ENCODE data around the gene PHOSPHO2. TPM values are rescaled to one million over a fixed set of nuclear protein-coding genes. Genes with fewer than 3 reads are reported as not detected.

PHOSPHO2 gene
- total RNA-seq, 1 donor from 2014 or later = 8.5 TPM

DNA sequence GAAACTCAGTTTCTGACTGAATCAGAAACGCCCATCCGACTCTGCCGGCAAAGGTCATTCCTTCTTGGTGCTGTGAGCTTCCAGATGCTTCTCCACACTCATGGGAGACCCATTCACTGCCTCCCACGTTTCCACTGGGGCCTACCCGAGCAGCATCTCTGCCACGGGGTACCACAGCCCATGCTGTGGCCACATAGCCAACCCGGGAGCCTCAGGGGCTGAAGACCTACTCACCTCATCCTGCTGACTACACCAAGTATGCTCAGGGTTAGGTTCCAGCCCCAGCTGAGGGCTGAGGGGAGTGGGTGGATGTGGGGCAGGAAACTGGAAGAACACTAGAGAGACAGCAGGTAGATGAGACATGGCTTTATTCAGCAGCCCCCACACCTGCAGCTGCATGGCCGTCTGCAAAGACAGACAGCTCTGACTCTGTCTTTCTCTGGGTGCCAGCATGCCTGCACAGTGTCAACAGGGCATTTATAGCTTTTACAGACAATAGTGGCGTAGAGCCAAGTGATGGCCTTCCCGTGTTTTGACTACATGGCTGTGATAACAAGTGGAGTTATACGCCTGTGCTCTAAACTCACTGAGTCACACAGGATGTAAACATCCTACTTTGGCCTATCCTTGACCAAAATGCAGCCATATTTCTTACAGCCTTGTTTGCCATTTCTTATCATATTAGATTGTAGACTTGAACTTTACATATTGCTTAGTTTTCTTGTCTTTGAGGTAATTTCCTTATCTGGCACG lies 22.8 kb downstream of the PHOSPHO2 start:
- H3K36me3 Mint-ChIP-seq = no peaks in the 10 kb centered on the region
- no peaks in the 10 kb centered on the region for H3K9me3 Mint-ChIP-seq
- no peak overlapping the region for H3K4me3 Mint-ChIP-seq
- no peaks in the 10 kb centered on the region for H3K27me3 Mint-ChIP-seq
- no peak overlapping the region for H3K27ac Mint-ChIP-seq
- no peak for DNase-seq (ENCODE audit: extremely low spot score, unreplicated experiment)
- peaks cover 19% of the 10 kb centered on the region for H3K4me1 Mint-ChIP-seq (ENCODE audit: unreplicated experiment)
- TF ChIP-seq, protein P1, sequence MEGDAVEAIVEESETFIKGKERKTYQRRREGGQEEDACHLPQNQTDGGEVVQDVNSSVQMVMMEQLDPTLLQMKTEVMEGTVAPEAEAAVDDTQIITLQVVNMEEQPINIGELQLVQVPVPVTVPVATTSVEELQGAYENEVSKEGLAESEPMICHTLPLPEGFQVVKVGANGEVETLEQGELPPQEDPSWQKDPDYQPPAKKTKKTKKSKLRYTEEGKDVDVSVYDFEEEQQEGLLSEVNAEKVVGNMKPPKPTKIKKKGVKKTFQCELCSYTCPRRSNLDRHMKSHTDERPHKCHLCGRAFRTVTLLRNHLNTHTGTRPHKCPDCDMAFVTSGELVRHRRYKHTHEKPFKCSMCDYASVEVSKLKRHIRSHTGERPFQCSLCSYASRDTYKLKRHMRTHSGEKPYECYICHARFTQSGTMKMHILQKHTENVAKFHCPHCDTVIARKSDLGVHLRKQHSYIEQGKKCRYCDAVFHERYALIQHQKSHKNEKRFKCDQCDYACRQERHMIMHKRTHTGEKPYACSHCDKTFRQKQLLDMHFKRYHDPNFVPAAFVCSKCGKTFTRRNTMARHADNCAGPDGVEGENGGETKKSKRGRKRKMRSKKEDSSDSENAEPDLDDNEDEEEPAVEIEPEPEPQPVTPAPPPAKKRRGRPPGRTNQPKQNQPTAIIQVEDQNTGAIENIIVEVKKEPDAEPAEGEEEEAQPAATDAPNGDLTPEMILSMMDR (conservative IDR thresholded peaks at IDR 0.05) = no peak

DNA sequence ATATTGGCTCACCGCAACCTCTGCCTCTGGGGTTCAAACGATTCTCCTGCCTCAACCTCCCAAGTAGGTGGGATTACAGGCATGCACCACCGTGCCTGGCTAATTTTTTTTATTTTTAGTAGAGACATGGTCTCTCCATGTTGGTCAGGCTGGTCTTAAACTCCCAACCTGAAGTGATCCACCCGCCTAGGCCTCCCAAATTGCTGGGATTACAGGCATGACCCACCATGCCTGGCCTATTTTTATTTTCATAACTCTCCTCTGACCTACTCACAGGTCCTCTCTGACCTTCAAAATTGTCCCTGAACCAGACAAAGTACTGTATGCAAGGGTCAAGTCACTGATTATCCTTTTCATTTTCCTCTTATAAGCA lies 23.4 kb downstream of the PHOSPHO2 start:
- H3K36me3 Mint-ChIP-seq = no peaks in the 10 kb centered on the region
- H3K9me3 Mint-ChIP-seq = no peaks in the 10 kb centered on the region
- DNase-seq (ENCODE audit: extremely low spot score, unreplicated experiment) = no peak
- no peaks in the 10 kb centered on the region for H3K27me3 Mint-ChIP-seq
- H3K4me3 Mint-ChIP-seq = no peak overlapping the region
- peaks cover 19% of the 10 kb centered on the region for H3K4me1 Mint-ChIP-seq (ENCODE audit: unreplicated experiment)
- TF ChIP-seq, protein P1 (conservative IDR thresholded peaks at IDR 0.05) = no peak
- no peak overlapping the region for H3K27ac Mint-ChIP-seq

DNA sequence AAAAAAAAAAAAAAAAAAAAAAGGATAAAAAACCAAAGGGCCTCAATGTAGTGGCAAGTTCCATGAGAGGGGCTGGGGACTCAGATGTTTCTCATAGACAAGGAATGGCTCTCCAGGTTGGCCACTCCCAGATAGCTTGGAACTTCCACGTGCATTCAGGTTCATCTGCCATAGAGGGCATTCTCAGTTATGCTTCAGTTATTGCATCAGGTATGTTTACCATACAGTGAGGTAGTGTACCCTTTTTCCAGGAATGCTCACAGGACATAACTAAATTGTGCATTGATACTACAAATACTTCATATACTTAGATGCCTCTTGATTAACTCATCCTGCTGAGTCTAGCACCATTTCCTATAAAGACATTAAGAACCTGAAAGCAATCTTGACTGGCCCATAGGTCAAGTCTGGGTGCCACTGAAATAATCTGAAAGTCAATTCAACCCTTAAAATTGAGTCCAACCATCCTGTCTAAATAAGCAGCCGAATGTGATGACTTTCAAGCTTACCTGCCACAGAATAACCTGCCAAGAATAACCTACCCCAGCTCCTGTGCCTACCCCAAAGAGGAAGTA lies 24.7 kb downstream of the PHOSPHO2 start:
- TF ChIP-seq, protein P1 (conservative IDR thresholded peaks at IDR 0.05) = no peak
- H3K4me3 Mint-ChIP-seq = no peak overlapping the region
- H3K9me3 Mint-ChIP-seq = peaks cover 4% of the 10 kb centered on the region
- peaks cover 19% of the 10 kb centered on the region for H3K4me1 Mint-ChIP-seq (ENCODE audit: unreplicated experiment)
- no peak overlapping the region for H3K27ac Mint-ChIP-seq
- no peaks in the 10 kb centered on the region for H3K36me3 Mint-ChIP-seq
- H3K27me3 Mint-ChIP-seq = no peaks in the 10 kb centered on the region
- DNase-seq (ENCODE audit: extremely low spot score, unreplicated experiment) = no peak

DNA sequence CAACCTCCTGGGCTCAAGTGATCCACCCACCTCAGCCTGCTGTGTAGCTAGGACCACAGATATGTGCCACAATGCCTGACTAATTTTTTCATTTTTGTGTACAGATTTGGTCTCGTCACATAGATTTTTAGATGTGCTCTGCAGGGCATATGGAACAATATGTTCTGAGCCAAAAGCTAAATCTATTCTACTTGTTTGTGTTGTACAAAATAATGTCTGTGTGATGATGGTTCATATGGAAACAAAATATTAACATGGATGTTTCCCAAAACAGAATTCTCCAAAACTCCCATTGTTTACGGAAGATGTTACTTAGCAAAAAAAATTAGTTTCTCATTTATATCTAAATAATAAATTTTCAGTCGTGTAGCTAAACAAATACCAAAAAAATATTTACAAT lies 26.7 kb downstream of the PHOSPHO2 start:
- peaks cover 7% of the 10 kb centered on the region for H3K4me1 Mint-ChIP-seq (ENCODE audit: unreplicated experiment)
- H3K4me3 Mint-ChIP-seq = no peak overlapping the region
- H3K9me3 Mint-ChIP-seq = peaks cover 4% of the 10 kb centered on the region
- H3K27me3 Mint-ChIP-seq = no peaks in the 10 kb centered on the region
- H3K36me3 Mint-ChIP-seq = no peaks in the 10 kb centered on the region
- TF ChIP-seq, protein P1 (conservative IDR thresholded peaks at IDR 0.05) = no peak
- DNase-seq (ENCODE audit: extremely low spot score, unreplicated experiment) = no peak
- H3K27ac Mint-ChIP-seq = no peak overlapping the region

DNA sequence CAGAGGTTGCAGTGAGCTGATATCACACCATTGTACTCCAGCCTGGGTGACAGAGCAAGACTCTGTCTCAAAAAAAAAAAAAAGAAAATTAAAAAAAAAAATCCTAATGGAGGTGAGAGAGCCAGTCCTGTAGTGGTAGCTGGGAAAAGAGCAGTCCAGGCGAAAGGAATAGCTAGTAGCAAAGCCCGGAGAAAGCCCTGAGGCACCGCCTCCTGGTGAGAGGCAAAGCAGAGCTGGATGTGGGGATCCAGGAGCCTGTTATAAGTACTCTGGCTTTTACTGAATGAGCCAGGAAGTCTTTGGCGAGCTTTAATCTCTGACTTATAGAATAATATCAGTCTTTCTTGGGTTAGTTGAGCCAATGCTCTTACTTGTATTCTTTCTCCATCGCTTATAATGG lies 32.8 kb downstream of the PHOSPHO2 start:
- DNase-seq (ENCODE audit: extremely low spot score, unreplicated experiment) = no peak
- Mint-ChIP-seq H3K4me3 (no peak overlapping the region), H3K36me3 (no peaks in the 10 kb centered on the region), H3K9me3 (peaks cover 4% of the 10 kb centered on the region), H3K4me1 (ENCODE audit: unreplicated experiment) (peaks cover 3% of the 10 kb centered on the region), H3K27me3 (no peaks in the 10 kb centered on the region), H3K27ac (no peak overlapping the region)
- TF ChIP-seq, protein P1 (conservative IDR thresholded peaks at IDR 0.05) = no peak

All from type B pancreatic cell (in vitro differentiated cells).